Upper lobe of left lung (tissue), 4 donors: ENCODE data around the gene CCR1.

Experiments
- CTCF ChIP-seq, 6 experiments: fragments of 450-650 bp in 4 of 6; fragments of 200-600 bp in 2 of 6; sonication (generic) in 2 of 6; IDR thresholded peaks; one replicate each; pipeline ENCODE4 v1.5.1; 2016 to 2019; ENCODE audit warnings: antibody characterized with exemption in 6 of 6
- POLR2A ChIP-seq, 4 donors: fragments of 450-650 bp; IDR thresholded peaks; one replicate each; pipeline ENCODE4 v1.5.1; 2016 to 2017; ENCODE audit warnings: antibody characterized with exemption in 4 of 4, mild to moderate bottlenecking in 2 of 4

DNA sequence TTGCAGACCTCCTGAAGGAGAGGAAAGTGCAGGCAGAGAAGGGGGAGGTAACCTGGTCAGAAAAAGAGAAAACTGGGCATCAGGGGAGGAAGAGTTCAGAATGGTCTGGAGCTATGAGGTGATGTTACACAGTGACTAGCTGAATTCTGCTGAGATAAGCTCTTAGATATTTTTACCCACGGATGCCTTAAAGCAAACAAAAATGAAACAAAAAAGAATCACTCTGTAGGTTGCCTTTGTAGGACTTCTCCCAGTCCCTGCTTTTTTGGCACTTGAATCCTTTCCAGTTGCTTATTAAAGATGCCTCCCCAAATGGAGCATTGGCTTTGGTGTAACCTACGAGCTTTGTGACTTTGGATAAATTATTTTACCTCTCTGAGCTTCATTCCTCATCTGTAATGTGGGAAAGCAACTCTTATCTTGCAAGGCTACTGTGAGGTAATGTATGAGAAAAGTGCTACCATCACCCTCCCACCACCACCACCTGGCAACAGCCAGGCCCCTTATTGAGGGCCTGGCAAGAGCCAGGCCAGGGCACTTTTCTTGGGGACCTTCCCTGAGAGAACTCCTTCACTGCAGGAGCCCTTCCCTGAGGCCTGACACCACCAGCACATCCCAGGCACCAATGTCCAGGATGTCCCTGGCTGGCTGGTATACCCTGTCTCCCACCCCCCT is 2.7 kb downstream of the CCR1 start:
- no peak for TF ChIP-seq CTCF (IDR thresholded peaks at IDR 0.05)
- no peak for TF ChIP-seq POLR2A (IDR thresholded peaks at IDR 0.05)
